Stimulated activated naive CD8-positive, alpha-beta T cell treated with anti-CD3 and anti-CD28 coated beads, Interleukin-15, Interleukin-2, amounts not matched to agents 100 ng/mL and 50 ng/mL, for 24 hours (primary cell): Measurements from ENCODE around the gene F2.

Experiments
- H3K27ac Mint-ChIP-seq: one replicate; pipeline ENCODE4 v1.8.0; 2021; ENCODE audit warnings: mild to moderate bottlenecking, mixed read lengths
- H3K27me3 Mint-ChIP-seq: one replicate; pipeline ENCODE4 v1.8.0; 2021; ENCODE audit warnings: mixed read lengths
- H3K36me3 Mint-ChIP-seq: one replicate; pipeline ENCODE4 v1.8.0; 2021; ENCODE audit warnings: low read depth, mixed read lengths
- H3K4me1 Mint-ChIP-seq: one replicate; pipeline ENCODE4 v1.8.0; 2021; ENCODE audit warnings: low read depth, mixed read lengths
- H3K4me3 Mint-ChIP-seq: one replicate; pipeline ENCODE4 v1.8.0; 2021; ENCODE audit warnings: mild to moderate bottlenecking, mixed read lengths
- H3K9me3 Mint-ChIP-seq: one replicate; pipeline ENCODE4 v1.8.0; 2021; ENCODE audit warnings: mixed read lengths

F2 gene

DNA sequence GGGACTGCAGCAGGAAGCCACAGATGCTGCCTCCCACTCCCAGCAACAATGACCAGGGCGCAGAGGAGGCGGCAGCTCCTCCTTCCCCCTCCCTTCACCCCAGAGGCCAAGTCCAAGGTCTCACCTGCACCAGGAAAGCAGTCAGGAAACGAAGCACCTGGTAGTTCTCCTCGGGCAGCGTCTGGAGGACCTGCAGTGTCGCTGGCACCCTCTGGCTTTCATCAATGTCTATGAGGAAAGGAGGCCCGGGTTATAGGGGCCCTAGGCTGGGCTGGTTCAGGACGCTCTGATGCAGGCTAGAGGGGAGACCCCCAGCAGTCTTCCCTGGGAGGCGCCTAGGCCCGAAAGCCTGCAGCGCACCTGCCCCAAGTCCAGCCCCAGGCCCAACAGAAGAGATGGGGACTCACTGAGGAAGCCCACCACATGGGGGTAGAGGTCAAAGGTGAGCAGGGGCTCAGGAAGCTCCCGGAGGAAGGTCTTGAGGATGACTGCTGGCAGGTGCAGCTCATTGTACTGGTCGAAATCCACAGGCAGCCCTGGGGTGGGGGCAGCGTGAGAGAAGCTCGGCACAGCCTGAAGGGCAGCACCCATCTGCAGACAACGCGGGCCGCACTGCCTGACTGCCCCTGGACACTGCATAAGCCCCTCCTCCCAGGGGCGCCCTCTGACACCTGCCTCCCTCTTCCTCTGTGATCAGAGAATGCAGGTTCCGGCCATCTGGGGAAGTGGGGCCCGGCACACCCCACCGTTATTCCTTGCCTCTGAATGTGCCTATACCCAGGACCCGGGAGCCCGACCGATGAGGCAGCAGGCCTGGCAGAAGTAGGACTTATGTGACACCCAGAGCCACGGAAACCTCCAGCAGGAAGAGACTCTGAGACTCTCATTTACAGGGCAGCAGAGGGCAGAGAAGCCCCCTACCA is 39.5 kb upstream of the F2 start:
- no peaks in the 10 kb centered on the region for H3K9me3 Mint-ChIP-seq
- no peak overlapping the region for H3K27ac Mint-ChIP-seq
- H3K4me3 Mint-ChIP-seq: no peak overlapping the region
- peaks cover 22% of the 10 kb centered on the region for H3K36me3 Mint-ChIP-seq
- no peaks in the 10 kb centered on the region for H3K27me3 Mint-ChIP-seq
- peaks cover 23% of the 10 kb centered on the region for H3K4me1 Mint-ChIP-seq

DNA sequence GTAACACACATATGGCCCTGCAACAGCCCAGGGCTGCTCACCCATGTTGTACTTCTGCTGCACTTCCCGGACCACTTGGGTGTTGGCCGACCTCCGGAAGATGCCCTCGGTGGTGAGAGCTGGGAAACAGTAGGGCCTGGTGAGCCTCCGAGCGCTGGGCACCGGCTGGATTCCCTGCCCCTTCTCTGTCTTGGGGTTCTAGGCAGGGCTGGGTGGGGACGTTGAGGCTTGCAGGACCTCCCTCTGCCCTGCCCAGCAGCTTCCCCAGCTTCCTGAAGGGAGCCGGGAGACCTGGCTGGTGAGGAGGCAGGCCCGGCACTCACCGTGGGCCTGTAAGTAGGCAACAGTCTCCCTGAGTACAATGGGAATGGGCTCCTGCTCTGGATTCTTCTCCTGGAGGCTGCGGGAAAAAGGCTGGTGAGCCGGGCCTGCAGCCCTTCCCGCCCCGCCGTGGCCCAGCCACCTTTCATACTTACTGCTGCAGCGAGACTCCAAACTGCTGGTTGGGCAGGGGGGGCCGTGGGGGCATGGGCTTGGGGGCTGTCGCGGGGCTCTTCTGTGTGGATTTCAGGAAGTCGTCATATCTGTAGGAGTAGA is 38.8 kb upstream of the F2 start:
- H3K4me3 Mint-ChIP-seq: no peak overlapping the region
- H3K36me3 Mint-ChIP-seq: peaks cover 24% of the 10 kb centered on the region
- H3K4me1 Mint-ChIP-seq: peaks cover 15% of the 10 kb centered on the region
- no peaks in the 10 kb centered on the region for H3K9me3 Mint-ChIP-seq
- H3K27me3 Mint-ChIP-seq: no peaks in the 10 kb centered on the region
- H3K27ac Mint-ChIP-seq: no peak overlapping the region

DNA sequence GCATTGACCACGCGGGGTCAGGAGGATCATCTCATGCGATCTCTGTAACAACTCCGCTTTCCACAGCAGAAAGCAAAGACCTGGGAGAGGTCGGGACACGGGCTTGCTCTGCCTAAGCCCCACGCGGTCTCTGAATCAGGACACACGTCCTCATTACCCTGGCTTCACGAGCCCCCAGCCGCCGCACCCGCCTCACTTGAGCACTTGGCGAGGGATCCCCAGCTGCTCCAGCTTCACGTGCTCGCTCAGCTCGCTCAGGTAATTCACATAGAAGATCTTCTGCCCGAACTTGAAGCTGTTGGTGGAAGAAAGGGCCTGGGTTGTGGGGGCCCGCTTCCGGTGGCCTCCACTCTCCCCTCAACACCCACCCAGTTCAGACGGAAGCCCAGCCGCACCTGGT is 38.2 kb upstream of the F2 start:
- no peak overlapping the region for H3K27ac Mint-ChIP-seq
- H3K36me3 Mint-ChIP-seq: peaks cover 24% of the 10 kb centered on the region
- no peak overlapping the region for H3K4me3 Mint-ChIP-seq
- H3K9me3 Mint-ChIP-seq: no peaks in the 10 kb centered on the region
- H3K4me1 Mint-ChIP-seq: peaks cover 10% of the 10 kb centered on the region
- H3K27me3 Mint-ChIP-seq: no peaks in the 10 kb centered on the region

DNA sequence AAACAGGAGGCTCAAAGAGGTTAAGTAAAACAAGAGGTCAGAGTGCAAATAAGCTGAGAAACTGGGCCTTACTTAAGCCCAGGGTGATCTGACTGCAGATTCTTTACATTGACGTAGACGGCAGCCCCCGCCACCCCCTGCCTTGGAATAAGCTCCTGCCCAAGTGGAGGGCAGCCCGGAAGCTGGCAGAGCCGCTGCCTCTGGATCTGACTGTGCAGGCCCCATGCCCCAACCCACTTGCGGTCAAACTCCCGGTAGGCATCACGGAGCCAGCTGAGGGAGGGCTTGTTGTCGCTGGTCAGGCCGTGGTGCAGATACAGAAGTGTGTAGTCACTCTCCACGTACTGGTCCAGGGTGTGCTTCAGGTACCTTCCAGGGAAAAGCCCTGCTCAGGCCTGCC is 37.2 kb upstream of the F2 start:
- H3K4me1 Mint-ChIP-seq: peaks cover 4% of the 10 kb centered on the region
- no peaks in the 10 kb centered on the region for H3K27me3 Mint-ChIP-seq
- no peak overlapping the region for H3K4me3 Mint-ChIP-seq
- peaks cover 22% of the 10 kb centered on the region for H3K36me3 Mint-ChIP-seq
- H3K27ac Mint-ChIP-seq: no peak overlapping the region
- H3K9me3 Mint-ChIP-seq: no peaks in the 10 kb centered on the region

DNA sequence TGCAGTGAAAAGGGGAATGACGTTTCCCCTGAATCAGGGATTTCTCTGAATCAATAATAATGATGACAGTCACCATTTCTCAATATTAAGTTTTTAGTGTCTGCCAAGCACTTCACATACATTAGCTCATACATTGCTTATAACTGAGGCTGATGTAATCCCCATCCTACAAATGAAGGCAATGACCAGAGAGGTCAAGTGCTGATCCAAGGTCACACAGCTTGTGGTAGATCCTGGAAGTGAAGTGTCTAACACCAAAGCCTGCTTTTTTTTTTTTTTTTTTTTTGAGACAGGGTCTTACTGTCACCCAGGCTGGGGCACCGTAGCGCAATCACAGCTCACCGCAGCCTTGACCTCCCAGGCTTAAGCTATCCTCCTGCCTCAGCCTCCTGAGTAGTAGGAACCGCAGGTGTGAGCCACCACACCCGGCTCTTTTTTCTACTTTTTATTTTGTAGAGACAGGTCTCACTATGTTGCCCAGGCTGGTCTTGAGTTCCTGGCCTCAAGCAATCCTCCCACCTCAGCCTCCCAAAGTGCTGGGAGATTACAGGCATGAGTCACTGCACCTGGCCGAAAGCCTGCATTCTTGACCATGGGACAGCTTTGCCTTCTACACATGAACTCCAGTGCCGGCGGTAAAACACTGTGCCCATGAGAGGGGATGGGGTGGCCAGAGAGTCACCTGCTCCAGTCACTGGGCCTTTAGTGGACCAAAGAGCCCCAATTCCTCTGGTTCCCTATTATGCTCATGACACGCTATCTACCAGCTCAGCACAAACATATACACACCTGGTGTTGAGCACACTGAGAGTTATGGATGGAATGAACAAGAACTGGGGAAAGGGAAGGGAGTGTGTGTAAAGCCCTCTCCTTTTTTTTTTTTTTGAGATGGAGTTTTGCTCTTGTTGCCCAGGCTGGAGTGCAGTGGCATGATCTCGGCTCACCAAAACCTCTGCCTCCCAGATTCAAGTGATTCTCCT is 36.0 kb upstream of the F2 start:
- Mint-ChIP-seq H3K4me3 (no peak overlapping the region), H3K9me3 (no peaks in the 10 kb centered on the region), H3K36me3 (peaks cover 26% of the 10 kb centered on the region), H3K27ac (no peak overlapping the region), H3K4me1 (no peaks in the 10 kb centered on the region), H3K27me3 (no peaks in the 10 kb centered on the region)

DNA sequence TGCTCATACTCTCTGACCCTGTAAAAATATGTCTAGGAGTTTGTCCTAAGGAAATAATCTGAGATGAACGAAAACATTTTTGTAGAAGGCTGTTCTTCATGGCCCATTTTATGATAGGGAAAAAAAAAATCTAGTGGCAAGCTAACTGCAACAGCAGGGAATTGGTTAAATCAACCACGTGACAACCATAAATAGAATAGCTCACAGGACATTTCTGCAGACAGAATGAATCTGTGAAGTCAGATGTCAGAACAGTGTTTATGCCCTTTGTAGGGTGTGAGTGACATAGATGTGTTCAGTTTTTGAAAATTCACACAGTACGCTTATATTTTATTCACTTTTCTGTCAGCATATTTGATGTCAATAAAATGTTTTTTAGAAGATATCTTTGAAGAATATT is 34.6 kb upstream of the F2 start:
- peak overlapping the region; percentile 65 for H3K27ac Mint-ChIP-seq
- H3K36me3 Mint-ChIP-seq: peaks cover 31% of the 10 kb centered on the region
- H3K4me1 Mint-ChIP-seq: no peaks in the 10 kb centered on the region
- no peaks in the 10 kb centered on the region for H3K9me3 Mint-ChIP-seq
- no peaks in the 10 kb centered on the region for H3K27me3 Mint-ChIP-seq
- H3K4me3 Mint-ChIP-seq: no peak overlapping the region

DNA sequence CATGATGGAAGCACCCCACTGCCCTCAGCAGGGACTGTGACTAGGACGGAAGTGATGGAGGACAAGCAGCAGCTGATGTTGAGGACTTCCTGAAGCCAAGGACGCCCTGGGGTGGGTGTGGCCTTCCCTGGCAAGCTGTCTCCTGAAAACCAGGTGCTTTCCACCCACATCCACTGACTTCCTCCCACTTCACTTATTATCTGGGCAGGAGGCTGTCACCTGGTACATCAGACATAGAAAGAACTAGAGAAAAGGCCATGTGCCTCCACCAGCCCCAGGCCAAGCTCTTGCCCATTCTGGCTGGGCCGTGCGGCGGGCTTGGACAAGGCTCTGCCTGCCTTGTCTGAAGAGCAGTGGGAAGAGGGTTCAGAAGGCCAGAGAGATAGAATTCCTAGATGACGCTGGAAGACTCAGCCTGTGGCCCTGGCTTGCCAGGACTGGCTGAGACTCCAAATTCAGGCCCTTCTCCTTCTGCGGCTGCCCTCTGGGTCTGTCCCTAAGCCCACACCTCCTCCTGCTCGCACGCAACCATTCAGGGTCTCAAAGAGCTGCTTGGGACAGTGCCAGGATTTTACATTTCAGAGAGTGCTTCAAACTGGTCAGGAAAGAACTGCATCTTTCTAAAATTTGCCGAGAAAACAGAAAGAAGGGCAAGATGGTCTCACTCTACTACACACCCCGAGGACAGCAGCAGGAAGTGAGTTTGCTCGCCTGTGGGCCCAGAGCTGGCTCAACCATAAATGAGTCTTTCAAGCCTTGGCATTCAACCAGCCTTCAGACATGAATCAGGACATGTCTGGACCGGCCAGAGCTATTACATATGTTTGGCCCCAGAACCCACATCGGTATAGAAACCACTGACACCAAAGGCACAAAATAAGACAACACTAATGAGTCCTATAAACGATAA is 31.9 kb upstream of the F2 start:
- Mint-ChIP-seq H3K27ac (no peak overlapping the region), H3K9me3 (no peaks in the 10 kb centered on the region), H3K27me3 (no peaks in the 10 kb centered on the region), H3K4me3 (no peak overlapping the region), H3K4me1 (no peaks in the 10 kb centered on the region), H3K36me3 (peaks cover 26% of the 10 kb centered on the region)

DNA sequence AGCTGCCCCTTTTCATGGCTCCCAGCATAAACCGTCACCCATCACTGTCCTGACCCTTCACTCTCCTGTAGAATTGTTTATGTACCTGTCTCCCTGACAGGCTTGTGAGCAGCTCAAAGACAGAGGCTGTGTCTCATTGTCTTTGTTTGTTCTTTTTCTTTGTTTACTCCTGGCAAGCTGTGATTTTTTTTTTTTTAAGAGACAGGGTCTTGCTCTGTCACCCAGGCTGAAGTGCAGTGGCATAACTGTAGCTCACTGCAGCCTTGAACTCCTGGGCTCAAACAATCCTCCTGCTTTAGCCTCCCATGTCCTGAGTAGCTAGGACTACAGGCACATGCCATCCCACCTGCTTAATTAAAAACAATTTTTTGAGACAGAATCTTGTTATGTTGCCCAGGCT is 28.3 kb upstream of the F2 start:
- Mint-ChIP-seq H3K4me1 (no peaks in the 10 kb centered on the region), H3K27me3 (no peaks in the 10 kb centered on the region), H3K4me3 (no peak overlapping the region), H3K36me3 (peaks cover 36% of the 10 kb centered on the region), H3K27ac (no peak overlapping the region), H3K9me3 (no peaks in the 10 kb centered on the region)

DNA sequence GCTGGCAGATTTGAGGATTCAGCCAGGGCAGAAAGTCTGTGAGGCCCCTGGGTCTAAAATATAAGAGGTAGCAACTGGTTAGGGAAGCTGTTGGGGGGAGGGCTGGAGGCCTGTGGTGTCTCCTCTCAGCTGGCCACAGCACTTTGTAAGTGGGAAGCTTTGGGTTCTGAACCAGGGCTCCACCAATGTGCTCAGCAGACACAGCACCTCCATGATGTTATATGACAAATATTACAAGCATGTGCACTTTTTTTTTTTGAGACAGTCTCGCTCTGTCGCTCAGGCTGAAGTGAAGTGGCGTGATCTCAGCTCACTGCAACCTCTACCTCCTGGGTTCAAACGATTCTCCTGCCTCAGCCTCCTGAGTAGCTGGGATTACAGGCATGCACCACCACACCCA is 26.6 kb upstream of the F2 start:
- Mint-ChIP-seq H3K27ac (no peak overlapping the region), H3K9me3 (no peaks in the 10 kb centered on the region), H3K36me3 (peaks cover 33% of the 10 kb centered on the region), H3K4me3 (no peak overlapping the region), H3K27me3 (no peaks in the 10 kb centered on the region), H3K4me1 (peaks cover 1% of the 10 kb centered on the region)

DNA sequence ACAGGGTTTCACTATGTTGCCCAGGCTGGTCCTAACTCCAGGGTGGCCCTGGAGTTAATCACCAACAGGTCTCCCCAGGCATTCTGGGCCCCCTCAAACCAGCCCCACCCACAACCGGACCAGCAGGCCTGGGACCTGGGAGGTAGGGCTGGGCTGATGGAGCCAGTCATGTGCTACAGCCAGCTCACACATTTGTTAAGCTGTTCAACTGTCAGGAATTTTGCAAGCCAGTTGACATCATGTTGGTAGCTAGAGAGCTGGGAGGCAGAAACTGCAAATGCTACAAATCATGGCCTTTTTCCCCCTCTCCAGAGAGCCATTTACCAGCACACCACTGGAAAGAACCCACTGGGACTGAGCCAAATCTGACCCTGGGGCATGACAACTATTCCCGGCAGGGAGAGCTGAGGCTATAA is 25.4 kb upstream of the F2 start:
- no peak overlapping the region for H3K4me3 Mint-ChIP-seq
- H3K27me3 Mint-ChIP-seq: no peaks in the 10 kb centered on the region
- peaks cover 27% of the 10 kb centered on the region for H3K36me3 Mint-ChIP-seq
- no peak overlapping the region for H3K27ac Mint-ChIP-seq
- H3K4me1 Mint-ChIP-seq: peaks cover 13% of the 10 kb centered on the region
- no peaks in the 10 kb centered on the region for H3K9me3 Mint-ChIP-seq

DNA sequence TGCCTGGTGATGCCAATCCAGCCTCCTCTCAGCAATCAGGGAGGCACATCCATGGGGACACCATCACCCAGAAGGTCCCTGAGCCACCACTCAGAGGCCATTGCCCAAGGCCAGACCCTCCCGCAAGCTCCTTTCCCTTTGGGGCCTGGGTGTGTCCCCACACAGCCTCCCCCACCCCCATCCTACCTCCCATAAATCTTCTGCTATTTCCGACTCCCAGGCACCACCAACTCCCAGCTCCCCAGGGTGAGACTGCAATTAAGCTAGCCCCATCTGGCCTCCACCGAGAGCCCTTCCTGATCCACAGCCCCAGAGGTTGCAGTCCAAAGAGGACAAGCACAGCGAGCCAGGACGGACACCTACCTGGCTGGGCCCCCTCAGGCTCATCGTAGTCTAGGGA is 24.9 kb upstream of the F2 start:
- Mint-ChIP-seq H3K27ac (no peak overlapping the region), H3K4me1 (peaks cover 17% of the 10 kb centered on the region), H3K36me3 (peaks cover 25% of the 10 kb centered on the region), H3K9me3 (no peaks in the 10 kb centered on the region), H3K27me3 (no peaks in the 10 kb centered on the region), H3K4me3 (no peak overlapping the region)

DNA sequence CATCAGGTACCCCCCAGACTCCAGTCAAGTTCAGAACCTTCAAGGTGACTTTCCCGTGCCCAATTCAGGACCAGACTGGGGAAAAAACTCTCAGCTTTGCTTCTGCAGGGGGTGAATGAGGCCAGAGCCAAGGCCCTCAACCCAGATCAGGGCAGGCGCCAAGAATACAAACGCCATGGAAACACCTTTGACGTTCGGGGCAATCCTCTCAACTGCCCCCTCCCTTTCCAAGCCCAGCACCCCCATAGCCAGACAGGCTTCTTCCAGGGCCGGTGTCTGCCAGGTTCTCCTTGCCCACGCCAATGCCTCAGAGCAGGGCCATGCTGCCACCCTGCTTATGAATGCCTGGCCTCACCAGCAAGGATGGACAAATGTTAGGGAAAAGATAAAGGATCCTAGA is 24.4 kb upstream of the F2 start:
- Mint-ChIP-seq H3K27me3 (no peaks in the 10 kb centered on the region), H3K4me1 (peaks cover 20% of the 10 kb centered on the region), H3K9me3 (no peaks in the 10 kb centered on the region), H3K4me3 (no peak overlapping the region), H3K36me3 (peaks cover 23% of the 10 kb centered on the region), H3K27ac (no peak overlapping the region)

DNA sequence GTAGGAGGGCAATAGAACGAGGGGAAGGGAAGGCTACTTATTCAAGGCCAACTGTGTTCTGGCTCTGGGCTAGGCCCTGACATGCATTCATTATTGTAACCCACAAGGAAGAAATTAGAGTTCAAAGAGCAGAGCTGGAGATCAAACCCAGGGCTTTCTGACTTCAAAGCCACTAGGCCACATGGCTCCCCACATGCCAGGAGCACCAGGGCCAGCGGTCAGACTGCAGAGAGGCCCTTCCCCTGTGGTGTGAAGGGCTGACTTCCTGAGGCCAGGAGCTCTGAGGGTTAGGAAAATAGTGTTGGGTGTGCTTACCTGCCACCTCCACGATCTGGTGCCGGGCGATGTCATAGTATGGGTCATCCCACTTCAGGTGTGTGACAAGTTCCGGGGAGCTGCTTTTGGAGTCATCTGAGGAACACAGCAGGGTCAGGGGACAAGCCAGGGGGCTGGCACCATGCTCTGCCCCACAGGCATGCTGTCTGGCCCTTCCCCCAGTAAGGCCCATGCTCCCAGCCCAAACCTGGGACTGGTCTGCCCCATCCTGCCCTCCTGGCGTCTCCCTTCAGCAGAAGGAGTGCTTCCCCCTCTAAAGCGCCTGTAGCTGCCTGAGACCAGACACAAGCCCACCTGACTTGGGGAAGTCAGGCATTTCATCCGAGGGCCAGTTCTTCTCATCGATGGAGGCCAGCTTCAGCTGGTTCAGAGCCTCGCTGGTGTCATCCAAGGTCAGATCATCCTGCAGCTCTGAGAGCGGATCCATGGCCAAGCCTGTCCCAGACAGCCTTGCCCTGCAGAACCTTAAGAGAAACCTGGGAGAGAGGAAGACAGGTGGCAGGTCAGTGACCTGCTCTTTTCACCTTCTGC is 23.4 kb upstream of the F2 start:
- Mint-ChIP-seq H3K27me3 (no peaks in the 10 kb centered on the region), H3K9me3 (no peaks in the 10 kb centered on the region), H3K4me1 (peaks cover 20% of the 10 kb centered on the region)

More for the DNA sequence above, 23.4 kb upstream of the F2 start:
- H3K36me3 Mint-ChIP-seq: peaks cover 23% of the 10 kb centered on the region
- no peak overlapping the region for H3K4me3 Mint-ChIP-seq
- peak overlapping the region; percentile 15 for H3K27ac Mint-ChIP-seq
